Panc1 (cell line): ENCODE measurements around the gene DUSP9. TPM values are rescaled to one million over a fixed set of nuclear protein-coding genes. Genes with fewer than 3 reads are reported as not detected.

Experiments used
- ATAC-seq: fragments of 200-7000 bp; cut with Tn5 transposase; 2 replicates; pipeline ENCODE4 v1.9.1; 2020; ENCODE audit warnings: mild to moderate bottlenecking, moderate library complexity
- BruUV-seq: library from RNA; stranded (reverse); fragments of 400-500 nt; replicated peaks from 2 replicates; lab custom pipeline; 2021; lab: Mats Ljungman, UMichigan
- CTCF ChIA-PET: fragments of 300-600 bp; sonication (Branson Sonifier 250); formaldehyde crosslinking; loops from one replicate; lab custom pipeline; 2022; ENCODE audit warnings: antibody characterized with exemption; lab: Charles Lee
- POLR2A ChIA-PET: fragments of 300-600 bp; sonication (Branson Sonifier 250); formaldehyde crosslinking; loops from one replicate; lab custom pipeline; 2022; ENCODE audit warnings: antibody characterized with exemption; lab: Charles Lee
- DNase-seq: peaks from one replicate; pipeline ENCODE4 v3.0.0-alpha.2; 2010; ENCODE audit warnings: low read depth, low spot score
- H3K27ac ChIP-seq: 2 replicates; pipeline ENCODE4 v1.5.1; 2011; ENCODE audit warnings: mild to moderate bottlenecking, low read length, inconsistent platforms
- H3K27me3 ChIP-seq: fragments of 200-500 bp; sonication (Bioruptor generic); 2 replicates; pipeline ENCODE4 v1.6.0; 2014; ENCODE audit warnings: low read length, inconsistent platforms; ENCODE audit not compliant: control insufficient read depth, insufficient read depth
- H3K36me3 ChIP-seq: fragments of 200-500 bp; sonication (Bioruptor generic); 2 replicates; pipeline ENCODE4 v1.5.1; 2014; ENCODE audit warnings: inconsistent platforms, mild to moderate bottlenecking, low read length, moderate library complexity; ENCODE audit not compliant: control insufficient read depth, insufficient read depth
- H3K4me1 ChIP-seq: 2 replicates; pipeline ENCODE4 v1.5.1; 2011; ENCODE audit warnings: inconsistent platforms, mild to moderate bottlenecking, low read length, moderate library complexity; ENCODE audit not compliant: control insufficient read depth, insufficient read depth
- H3K4me3 ChIP-seq, 2 experiments: 2 replicates each; pipeline ENCODE4 v1.5.1; 2011 to 2012; ENCODE audit warnings: low read depth in 2 of 2, low read length in 2 of 2, mild to moderate bottlenecking in 2 of 2, inconsistent platforms in 1 of 2, moderate library complexity in 1 of 2
- H3K9me3 ChIP-seq: fragments of 200-500 bp; sonication (Bioruptor generic); 2 replicates; pipeline ENCODE4 v1.5.1; 2014; ENCODE audit warnings: low read depth, mild to moderate bottlenecking, inconsistent platforms, low read length, moderate library complexity; ENCODE audit not compliant: control insufficient read depth, insufficient read depth
- CTCF ChIP-seq: fragments of 450-650 bp; IDR thresholded peaks from 2 replicates; pipeline ENCODE4 v1.5.1; 2017; ENCODE audit warnings: mild to moderate bottlenecking
- POLR2AphosphoS5 ChIP-seq: IDR thresholded peaks from 2 replicates; pipeline ENCODE4 v1.6.1; 2012; ENCODE audit warnings: mild to moderate bottlenecking, low read depth, low read length, moderate library complexity
- REST ChIP-seq, 2 experiments: IDR thresholded peaks; 2 replicates each; pipeline ENCODE4 v1.6.1; 2011 to 2012; ENCODE audit warnings: low read depth in 2 of 2, control low read depth in 1 of 2, low read length in 1 of 2, mild to moderate bottlenecking in 1 of 2, moderate library complexity in 1 of 2; ENCODE audit not compliant: insufficient read depth in 1 of 2
- SIN3A ChIP-seq: IDR thresholded peaks from 2 replicates; pipeline ENCODE4 v1.6.1; 2012; ENCODE audit warnings: low read depth, mild to moderate bottlenecking, low read length, moderate library complexity, borderline replicate concordance; ENCODE audit not compliant: insufficient read depth
- TCF7L2 ChIP-seq: IDR thresholded peaks from 2 replicates; pipeline ENCODE4 v1.6.1; 2011; ENCODE audit warnings: mild to moderate bottlenecking, low read depth, low read length, inconsistent platforms
- in situ Hi-C: cut with HindIII; loops from 2 replicates; pipeline ENCODE4 v1.10.0; 2016; ENCODE audit warnings: low sequenced_read_pairs, low pct_unique_long_range_greater_than_20kb
- intact Hi-C: fragments of 100-400 bp; cut with micrococcal nuclease; formaldehyde crosslinking; loops from one replicate; pipeline ENCODE4 v1.10.0; 2022; ENCODE audit not compliant: unreplicated experiment
- total RNA-seq: library from RNA; stranded (reverse); gene quantifications from one replicate; pipeline ENCODE4 v1.2.1, GENCODE V29; 2021; ENCODE audit not compliant: unreplicated experiment

Gene DUSP9
- total RNA-seq, 1 experiment from 2014 or later, result 7.1 TPM

GRCh38 chrX:153669901-153670731 is 23.1 kb downstream of the DUSP9 start:
- POLR2A ChIA-PET, result no interaction called here
- no peaks in the 10 kb centered on the region for H3K9me3 ChIP-seq
- no TSS peak for BruUV-seq
- in situ Hi-C loops, result no loop called here
- H3K4me3 ChIP-seq, result no peak overlapping the region
- ATAC-seq, result no peak
- no peaks in the 10 kb centered on the region for H3K4me1 ChIP-seq
- TF ChIP-seq SIN3A (no peak), POLR2AphosphoS5 (no peak), TCF7L2 (no peak), CTCF (no peak), REST (IDR thresholded peaks at IDR 0.05; ENCODE audit: insufficient read depth in 1 of 2, low read depth in 2 of 2, low read length in 1 of 2) (no peak)
- DNase-seq, result no peak
- no peak overlapping the region for H3K27ac ChIP-seq
- H3K27me3 ChIP-seq, result no peaks in the 10 kb centered on the region
- no peaks in the 10 kb centered on the region for H3K36me3 ChIP-seq
- intact Hi-C loops, result loop anchor here (5.0 kb wide), 1 partner anchor 58 kb away; no protein-coding TSS in a partner anchor
- CTCF ChIA-PET, result interaction anchor here (0.7 kb wide), 2 partner anchors 24 to 40 kb away, joined by 3 to 4 read pairs; no protein-coding TSS in a partner anchor

- no peak for DNase-seq
- no TSS peak for BruUV-seq
- intact Hi-C loops (no loop called here), in situ Hi-C loops (no loop called here)
- Histone ChIP-seq H3K4me1 (no peaks in the 10 kb centered on the region), H3K27me3 (no peaks in the 10 kb centered on the region), H3K9me3 (no peaks in the 10 kb centered on the region), H3K27ac (no peak overlapping the region), H3K36me3 (no peaks in the 10 kb centered on the region), H3K4me3 (no peak overlapping the region)
- ChIA-PET CTCF (interaction anchor here (0.7 kb wide), 2 partner anchors 25 to 40 kb away, joined by 3 to 4 read pairs; no protein-coding TSS in a partner anchor), POLR2A (no interaction called here)
- no peak for ATAC-seq
- TF ChIP-seq REST (IDR thresholded peaks at IDR 0.05; ENCODE audit: insufficient read depth in 1 of 2, low read depth in 2 of 2, low read length in 1 of 2) (no peak), CTCF (no peak), SIN3A (no peak), TCF7L2 (no peak), POLR2AphosphoS5 (no peak)
Measured at GRCh38 chrX:153670748-153671588, 24.0 kb downstream of the DUSP9 start.
